ENCODE measurements around the gene ZBTB9.

ZBTB9 gene

DNA sequence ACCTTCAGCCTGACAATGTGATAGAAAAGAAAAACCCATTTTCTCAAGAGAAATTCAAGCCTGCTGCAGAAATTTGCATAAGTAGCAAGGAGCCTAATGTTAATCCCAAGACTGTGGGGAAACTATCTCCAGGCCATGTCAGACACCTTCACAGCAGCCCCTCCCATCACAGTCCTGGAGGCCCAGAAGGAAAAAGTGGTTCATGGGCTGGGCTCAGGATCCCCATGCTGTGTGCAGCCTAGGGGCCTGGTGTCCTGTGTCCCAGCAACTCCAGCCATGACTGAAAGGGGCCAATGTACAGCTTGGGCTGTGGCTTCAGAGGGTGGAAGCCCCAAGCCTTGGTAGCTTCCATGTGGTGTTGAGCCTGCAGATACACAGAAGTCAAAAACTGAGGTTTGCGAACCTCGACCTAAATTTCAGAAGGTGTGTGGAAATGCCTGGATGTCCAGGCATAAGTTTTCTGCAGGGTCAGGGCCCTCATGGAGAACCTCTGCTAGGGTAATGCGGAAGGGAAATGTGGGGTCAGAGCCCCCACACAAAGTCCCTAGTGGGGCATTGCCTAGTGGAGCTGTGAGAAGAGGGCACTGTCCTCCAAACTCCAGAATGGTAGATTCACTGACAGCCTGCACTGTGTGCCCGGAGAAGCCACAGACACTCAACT, 11.8 kb downstream of the ZBTB9 start:
- TF ChIP-seq, protein P1, sequence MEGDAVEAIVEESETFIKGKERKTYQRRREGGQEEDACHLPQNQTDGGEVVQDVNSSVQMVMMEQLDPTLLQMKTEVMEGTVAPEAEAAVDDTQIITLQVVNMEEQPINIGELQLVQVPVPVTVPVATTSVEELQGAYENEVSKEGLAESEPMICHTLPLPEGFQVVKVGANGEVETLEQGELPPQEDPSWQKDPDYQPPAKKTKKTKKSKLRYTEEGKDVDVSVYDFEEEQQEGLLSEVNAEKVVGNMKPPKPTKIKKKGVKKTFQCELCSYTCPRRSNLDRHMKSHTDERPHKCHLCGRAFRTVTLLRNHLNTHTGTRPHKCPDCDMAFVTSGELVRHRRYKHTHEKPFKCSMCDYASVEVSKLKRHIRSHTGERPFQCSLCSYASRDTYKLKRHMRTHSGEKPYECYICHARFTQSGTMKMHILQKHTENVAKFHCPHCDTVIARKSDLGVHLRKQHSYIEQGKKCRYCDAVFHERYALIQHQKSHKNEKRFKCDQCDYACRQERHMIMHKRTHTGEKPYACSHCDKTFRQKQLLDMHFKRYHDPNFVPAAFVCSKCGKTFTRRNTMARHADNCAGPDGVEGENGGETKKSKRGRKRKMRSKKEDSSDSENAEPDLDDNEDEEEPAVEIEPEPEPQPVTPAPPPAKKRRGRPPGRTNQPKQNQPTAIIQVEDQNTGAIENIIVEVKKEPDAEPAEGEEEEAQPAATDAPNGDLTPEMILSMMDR (IDR thresholded peaks at IDR 0.05; ENCODE audit: borderline replicate concordance, extremely low read depth, low read length, poor library complexity, severe bottlenecking) = no peak
- TF ChIP-seq EZH2 (IDR thresholded peaks at IDR 0.05; ENCODE audit: borderline replicate concordance, low read depth, low read length, severe bottlenecking) = no peak
- H3K4me3 ChIP-seq (ENCODE audit: low read depth in 1 of 2, low read length in 2 of 2) = no peak overlapping the region
- H3K36me3 ChIP-seq (ENCODE audit: insufficient read depth, low read length) = no peaks in the 10 kb centered on the region
- DNase-seq = no peak
- peaks cover 3% of the 10 kb centered on the region for H3K27me3 ChIP-seq (ENCODE audit: insufficient read depth, low read length, poor library complexity)
- no peaks in the 10 kb centered on the region for H3K9me3 ChIP-seq (ENCODE audit: insufficient read depth, low read length, severe bottlenecking)
- H3K79me2 ChIP-seq (ENCODE audit: insufficient read depth, low read length) = no peaks in the 10 kb centered on the region
- H4K20me1 ChIP-seq (ENCODE audit: insufficient read depth, low read length) = no peaks in the 10 kb centered on the region
- no peak overlapping the region for H3K27ac ChIP-seq (ENCODE audit: low read length)
- no peaks in the 10 kb centered on the region for H3K4me1 ChIP-seq (ENCODE audit: insufficient read depth, low read length)
- ATAC-seq (ENCODE audit: insufficient read depth, low read depth) = no peak
- no peak overlapping the region for H3K9ac ChIP-seq (ENCODE audit: low read depth, low read length)
- H3K4me2 ChIP-seq (ENCODE audit: insufficient read depth, low read length) = no peak overlapping the region
- H2AFZ ChIP-seq (ENCODE audit: low read depth, low read length) = no peak overlapping the region

DNA sequence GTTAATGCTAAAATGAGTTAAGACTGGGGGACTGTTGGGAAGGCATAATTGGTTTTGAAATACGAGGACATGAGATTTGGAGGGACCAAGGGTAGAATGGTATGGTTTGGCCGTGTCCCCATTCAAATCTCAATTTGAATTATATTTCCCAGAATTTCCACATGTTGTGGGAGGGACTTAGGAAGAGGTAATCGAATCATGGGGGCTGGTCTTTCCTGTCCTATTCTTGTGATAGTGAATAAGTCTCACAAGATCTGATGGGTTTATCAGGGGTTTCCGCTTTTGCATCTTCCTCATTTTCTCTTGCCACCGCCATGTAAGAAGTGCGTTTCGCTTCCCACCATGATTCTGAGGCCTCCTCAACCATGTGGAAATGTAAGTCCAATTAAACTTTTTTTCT, 12.7 kb downstream of the ZBTB9 start:
- no peak overlapping the region for H3K4me3 ChIP-seq (ENCODE audit: low read depth in 1 of 2, low read length in 2 of 2)
- ATAC-seq (ENCODE audit: insufficient read depth, low read depth) = no peak
- peaks cover 3% of the 10 kb centered on the region for H3K27me3 ChIP-seq (ENCODE audit: insufficient read depth, low read length, poor library complexity)
- H3K9ac ChIP-seq (ENCODE audit: low read depth, low read length) = no peak overlapping the region
- no peaks in the 10 kb centered on the region for H3K36me3 ChIP-seq (ENCODE audit: insufficient read depth, low read length)
- no peaks in the 10 kb centered on the region for H3K79me2 ChIP-seq (ENCODE audit: insufficient read depth, low read length)
- H3K4me1 ChIP-seq (ENCODE audit: insufficient read depth, low read length) = no peaks in the 10 kb centered on the region
- no peaks in the 10 kb centered on the region for H4K20me1 ChIP-seq (ENCODE audit: insufficient read depth, low read length)
- DNase-seq = no peak
- H3K4me2 ChIP-seq (ENCODE audit: insufficient read depth, low read length) = no peak overlapping the region
- no peak overlapping the region for H3K27ac ChIP-seq (ENCODE audit: low read length)
- H2AFZ ChIP-seq (ENCODE audit: low read depth, low read length) = no peak overlapping the region
- TF ChIP-seq, protein P1 (IDR thresholded peaks at IDR 0.05; ENCODE audit: borderline replicate concordance, extremely low read depth, low read length, poor library complexity, severe bottlenecking) = no peak
- no peak for TF ChIP-seq EZH2 (IDR thresholded peaks at IDR 0.05; ENCODE audit: borderline replicate concordance, low read depth, low read length, severe bottlenecking)
- H3K9me3 ChIP-seq (ENCODE audit: insufficient read depth, low read length, severe bottlenecking) = no peaks in the 10 kb centered on the region

DNA sequence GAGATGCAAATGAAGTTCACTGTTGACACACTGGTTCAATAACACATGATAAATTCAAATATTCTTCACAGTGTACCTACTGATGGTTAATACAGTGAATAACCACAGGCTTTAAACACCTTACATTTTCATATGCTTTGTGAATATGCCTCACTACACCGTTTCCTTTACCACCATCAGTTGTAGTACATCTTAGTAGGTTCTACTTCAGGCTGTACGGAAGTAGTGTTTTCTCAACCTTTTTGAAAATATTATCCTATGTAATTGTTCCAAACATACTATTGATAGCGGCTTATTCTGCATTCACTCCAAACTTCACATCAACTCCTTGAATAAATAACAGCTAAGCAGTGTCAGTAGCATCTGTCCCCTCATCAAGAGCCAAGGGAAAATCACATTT, 15.3 kb downstream of the ZBTB9 start:
- H3K27ac ChIP-seq (ENCODE audit: low read length) = no peak overlapping the region
- H3K79me2 ChIP-seq (ENCODE audit: insufficient read depth, low read length) = no peaks in the 10 kb centered on the region
- TF ChIP-seq EZH2 (IDR thresholded peaks at IDR 0.05; ENCODE audit: borderline replicate concordance, low read depth, low read length, severe bottlenecking) = no peak
- TF ChIP-seq, protein P1 (IDR thresholded peaks at IDR 0.05; ENCODE audit: borderline replicate concordance, extremely low read depth, low read length, poor library complexity, severe bottlenecking) = no peak
- no peaks in the 10 kb centered on the region for H3K36me3 ChIP-seq (ENCODE audit: insufficient read depth, low read length)
- no peak overlapping the region for H3K4me3 ChIP-seq (ENCODE audit: low read depth in 1 of 2, low read length in 2 of 2)
- no peaks in the 10 kb centered on the region for H3K27me3 ChIP-seq (ENCODE audit: insufficient read depth, low read length, poor library complexity)
- H4K20me1 ChIP-seq (ENCODE audit: insufficient read depth, low read length) = no peaks in the 10 kb centered on the region
- ATAC-seq (ENCODE audit: insufficient read depth, low read depth) (no peak), DNase-seq (no peak)
- H3K9me3 ChIP-seq (ENCODE audit: insufficient read depth, low read length, severe bottlenecking) = no peaks in the 10 kb centered on the region
- H3K4me2 ChIP-seq (ENCODE audit: insufficient read depth, low read length) = no peak overlapping the region
- no peak overlapping the region for H2AFZ ChIP-seq (ENCODE audit: low read depth, low read length)
- H3K9ac ChIP-seq (ENCODE audit: low read depth, low read length) = no peak overlapping the region
- H3K4me1 ChIP-seq (ENCODE audit: insufficient read depth, low read length) = no peaks in the 10 kb centered on the region

All from DND-41 (cell line).